ENCODE measurements around the gene CA12. TPM values are rescaled to one million over a fixed set of nuclear protein-coding genes. Genes with fewer than 3 reads are reported as not detected.

CA12 gene
- total and polyA plus RNA-seq, 2 of the 8 experiments (the other 6 are each of a cell fraction or from before 2014, with no cell fraction given): 4.7 to 4.9 TPM

DNA sequence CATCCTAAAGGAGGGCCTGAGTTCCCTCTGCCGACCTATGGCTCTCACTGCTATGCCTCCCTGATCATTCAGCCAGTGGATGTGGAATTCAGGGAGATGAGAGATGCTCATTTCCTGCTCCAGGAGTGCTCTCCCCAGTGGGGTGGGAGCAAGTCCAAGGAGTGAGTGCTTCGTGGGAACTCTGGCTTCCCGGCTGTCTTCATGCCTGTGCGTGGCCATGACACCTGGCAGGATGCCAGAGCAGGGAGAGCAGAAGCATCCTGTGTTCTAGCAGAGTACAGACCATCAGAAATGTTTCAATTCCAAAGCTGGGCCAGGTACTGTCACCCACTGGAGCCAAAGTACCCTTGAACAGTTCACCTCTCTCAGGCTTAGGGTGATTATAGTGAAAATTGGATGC lies 59.1 kb downstream of the CA12 start:
- Histone ChIP-seq H3K23ac (ENCODE audit: insufficient read length) (no peak overlapping the region), H3K56ac (replicated peaks; ENCODE audit: insufficient read length, low read depth, low read length) (no peak overlapping the region), H3K27me3 (replicated peaks in 1 of 4; ENCODE audit: control insufficient read depth in 3 of 4, extremely low read depth in 1 of 4, insufficient read depth in 3 of 4, low read length in 3 of 4) (no peaks in the 10 kb centered on the region), H2BK15ac (ENCODE audit: low read length) (no peak overlapping the region; the same call in 1 of the 2 replicates), H3K4ac (replicated peaks; ENCODE audit: insufficient read length, low read depth, low read length) (no peak overlapping the region), H3K9me3 (ENCODE audit: insufficient read depth in 2 of 2, low read depth in 1 of 2, low read length in 1 of 2) (no peaks in the 10 kb centered on the region), H2AFZ (ENCODE audit: low read length) (no peak overlapping the region), H3K18ac (ENCODE audit: extremely low read depth, low read length) (no peak overlapping the region), H3K36me3 (ENCODE audit: control insufficient read depth in 2 of 4, insufficient read depth in 4 of 4, low read length in 3 of 4) (no peaks in the 10 kb centered on the region), H2BK20ac (ENCODE audit: low read length) (no peak overlapping the region), H2BK120ac (replicated peaks; ENCODE audit: low read depth, low read length) (no peak overlapping the region), H4K20me1 (replicated peaks in 1 of 2; ENCODE audit: control insufficient read depth in 1 of 2, insufficient read depth in 2 of 2, low read length in 2 of 2) (no peaks in the 10 kb centered on the region), H2BK5ac (ENCODE audit: low read depth, low read length) (no peak overlapping the region), H3K79me2 (ENCODE audit: control insufficient read depth in 1 of 2, insufficient read depth in 2 of 2, low read length in 2 of 2) (no peaks in the 10 kb centered on the region), H3K79me1 (ENCODE audit: low read depth, low read length) (no peaks in the 10 kb centered on the region), H4K5ac (ENCODE audit: insufficient read length, low read depth, low read length) (no peak overlapping the region), H3K23me2 (ENCODE audit: low read depth, low read length) (no peaks in the 10 kb centered on the region), H2AK5ac (ENCODE audit: low read depth, low read length) (no peak overlapping the region), H4K91ac (replicated peaks; ENCODE audit: insufficient read length, low read length) (no peak overlapping the region), H3K4me1 (replicated peaks in 1 of 4; ENCODE audit: control insufficient read depth in 3 of 4, insufficient read depth in 4 of 4, low read length in 3 of 4) (peaks cover 0 to 7% (median under 1%) of the 10 kb centered on the region in 4 experiments; a peak in 4 of 7 replicates), H4K8ac (ENCODE audit: extremely low read depth, insufficient read depth, low read length) (no peak overlapping the region), H2BK12ac (ENCODE audit: low read depth, low read length) (no peak overlapping the region; the same call in 1 of the 2 replicates), H3K14ac (ENCODE audit: insufficient read length) (no peak overlapping the region), H3K9ac (replicated peaks in 1 of 4; ENCODE audit: extremely low read depth in 1 of 4, low read depth in 3 of 4, low read length in 3 of 4) (no peak overlapping the region), H3K4me3 (ENCODE audit: extremely low read depth in 1 of 4, insufficient read depth in 2 of 4, low read depth in 3 of 4, low read length in 4 of 4) (no peak overlapping the region), H3K27ac (ENCODE audit: low read depth, low read length) (no peak overlapping the region), H3K4me2 (ENCODE audit: insufficient read depth in 1 of 2, low read depth in 2 of 2, low read length in 2 of 2) (no peak overlapping the region)
- 88% methylated on average over 4 of the region's 4 CpGs; no CpG with 5 or more reads in 1 of the 2 experiments for WGBS, 2 experiments (ENCODE audit: extremely low coverage in 1 of 2, insufficient coverage in 1 of 2, insufficient read length in 1 of 2, insufficient replicate concordance in 2 of 2, low coverage in 1 of 2, low lambda C conversion rate in 2 of 2, missing lambda C conversion rate in 1 of 2)
- ChIA-PET CTCF (ENCODE audit: partially characterized antibody) (interaction anchor here (1.0 kb wide), 2 partner anchors 9 to 80 kb away, joined by 3 read pairs; no protein-coding TSS in a partner anchor), POLR2A (ENCODE audit: partially characterized antibody) (interaction anchor here (0.7 kb wide), 1 partner anchor 11 kb away, joined by 3 read pairs; no protein-coding TSS in a partner anchor)
- no peak for DNase-seq (ENCODE audit: low read depth in 1 of 2, low spot score in 2 of 2)
- FAIRE-seq: no peak
- TF ChIP-seq CBX8 (IDR thresholded peaks at IDR 0.05; ENCODE audit: borderline replicate concordance, low read depth, low read length) (no peak), ASH2L (IDR thresholded peaks at IDR 0.05; ENCODE audit: low read length) (no peak), GABPA (IDR thresholded peaks at IDR 0.05; ENCODE audit: borderline replicate concordance, insufficient read depth, low read length) (no peak)
